H1 (cell line): ENCODE data around the gene C19orf85. TPM values are rescaled to one million over a fixed set of nuclear protein-coding genes. Genes with fewer than 3 reads are reported as not detected.

Experiments used
- BACH1 ChIP-seq: IDR thresholded peaks from 2 replicates; pipeline ENCODE4 v1.6.1; 2012; ENCODE audit warnings: low read length, improper control_type of control experiment
- EGR1 ChIP-seq: IDR thresholded peaks from 2 replicates; pipeline ENCODE4 v1.6.1; 2011; ENCODE audit warnings: low read depth, low read length, borderline replicate concordance
- KDM4A ChIP-seq: IDR thresholded peaks from one replicate; pipeline ENCODE4 v1.7.1; 2012; ENCODE audit warnings: low read depth, mild to moderate bottlenecking, moderate library complexity, low read length, inconsistent platforms; ENCODE audit not compliant: severe bottlenecking
- MAFK ChIP-seq: IDR thresholded peaks from 2 replicates; pipeline ENCODE4 v1.6.1; 2012; ENCODE audit warnings: low read depth, mild to moderate bottlenecking, improper control_type of control experiment, low read length
- NANOG ChIP-seq: IDR thresholded peaks from 2 replicates; pipeline ENCODE4 v1.6.1; 2011; ENCODE audit warnings: low read length, low read depth, mild to moderate bottlenecking, inconsistent platforms; ENCODE audit not compliant: insufficient read depth, poor library complexity, severe bottlenecking
- SRF ChIP-seq: IDR thresholded peaks from 2 replicates; pipeline ENCODE4 v1.6.1; 2011; ENCODE audit warnings: mild to moderate bottlenecking, low read depth, low read length, moderate library complexity
- USF2 ChIP-seq: IDR thresholded peaks from 2 replicates; pipeline ENCODE4 v1.6.1; 2011; ENCODE audit warnings: low read length, improper control_type of control experiment
- polyA plus RNA-seq, 7 experiments: library from polyadenylated mRNA; depleted of rRNA in 3 of 7; stranded (reverse) in 5 of 7; unstranded in 2 of 7; fragments of >200 nt in 5 of 7; fragments of 200-250 nt in 2 of 7; gene quantifications; 1 replicate in 5 of 7; 2 replicates in 1 of 7; 4 replicates in 1 of 7; pipeline versions ENCODE4 v1.2.1 to v1.2.3, GENCODE V29; 2011 to 2013; ENCODE audit warnings: missing spikeins in 2 of 7, mixed read lengths in 2 of 7
- total RNA-seq: library from RNA; stranded (reverse); fragmentation: NEBNext Ultra II Directional; extraction: Animal tissue kit (Norgen Biotek cat#: 25700); gene quantifications from 2 replicates; pipeline ENCODE4 v1.2.1, GENCODE V29; 2021

C19orf85 gene
- total and polyA plus RNA-seq, 2 of the 8 experiments (the other 6 are each of a cell fraction or from before 2014, with no cell fraction given), result 2.2 to 3.2 TPM

- no peak for TF ChIP-seq NANOG
- no peak for TF ChIP-seq EGR1
- no peak for TF ChIP-seq USF2
- TF ChIP-seq MAFK, result no peak
- TF ChIP-seq SRF, result no peak
- TF ChIP-seq BACH1, result no peak
- TF ChIP-seq KDM4A, result no peak
- TF ChIP-seq, all 59 proteins: peak for 0
These were observed 43.6 kb upstream of the C19orf85 start (continued) for GRCh38 chr19:55508120-55508519.
